Esophagus squamous epithelium (tissue), 5 donors: ENCODE results near the gene JAML. TPM values are rescaled to one million over a fixed set of nuclear protein-coding genes. Genes with fewer than 3 reads are reported as not detected.

Experiments used
- DNase-seq: peaks from one replicate; lab custom pipeline; 2025; lab: John Stamatoyannopoulos, UW
- H3K27ac ChIP-seq, 4 donors: fragments of 200-600 bp; sonication (generic); one replicate each; pipeline ENCODE4 v1.5.1; 2016 to 2019; ENCODE audit warnings: mild to moderate bottlenecking in 1 of 4
- H3K27me3 ChIP-seq, 4 donors: fragments of 200-600 bp; sonication (generic); 1 replicate in 3 of 4; 2 replicates in 1 of 4; pipeline versions ENCODE4 v1.5.1 to v1.6.0; 2017 to 2021; ENCODE audit warnings: antibody characterized with exemption in 1 of 4
- H3K36me3 ChIP-seq, 3 donors: fragments of 200-600 bp; sonication (generic); one replicate each; pipeline ENCODE4 v1.5.1; 2016 to 2019
- H3K4me1 ChIP-seq, 3 donors: fragments of 200-600 bp; sonication (generic); one replicate each; pipeline ENCODE4 v1.5.1; 2017 to 2019
- H3K4me3 ChIP-seq, 4 donors: fragments of 200-600 bp; sonication (generic); 1 replicate in 3 of 4; 2 replicates in 1 of 4; pipeline ENCODE4 v1.5.1; 2016 to 2019; ENCODE audit warnings: mild to moderate bottlenecking in 2 of 4, moderate library complexity in 1 of 4
- H3K9me3 ChIP-seq, 3 donors: fragments of 200-600 bp; sonication (generic); one replicate each; pipeline ENCODE4 v1.5.1; 2016 to 2019
- CTCF ChIP-seq, 6 experiments: fragments of 450-650 bp in 4 of 6; fragments of 200-600 bp in 2 of 6; sonication (generic) in 2 of 6; IDR thresholded peaks; one replicate each; pipeline ENCODE4 v1.5.1; 2016 to 2019; ENCODE audit warnings: antibody characterized with exemption in 6 of 6, mild to moderate bottlenecking in 4 of 6, moderate library complexity in 4 of 6
- POLR2A ChIP-seq, 4 donors: fragments of 450-650 bp; IDR thresholded peaks; one replicate each; pipeline ENCODE4 v1.6.1; 2017; ENCODE audit warnings: antibody characterized with exemption in 4 of 4, mild to moderate bottlenecking in 4 of 4, moderate library complexity in 3 of 4
- WGBS, 2 donors: methylation state at CpG; one replicate each; pipeline ENCODE4 v1.1.5; 2018; 5-methylcytosine and 5-hydroxymethylcytosine counted together
- intact Hi-C: fragments of 100-400 bp; cut with DNase I; formaldehyde crosslinking; loops from one replicate; pipeline ENCODE4 v1.15.0; 2022
- total RNA-seq, 4 donors: library from RNA; depleted of rRNA; stranded (reverse); fragments of >200 nt; gene quantifications; one replicate each; pipeline ENCODE4 v1.1.0, GENCODE V29; 2016
- donor health status: DM: yes; HTN: yes; CAD: no.

Gene JAML
- total RNA-seq, 4 donors from 2014 or later, result 2.2 to 17.9 (median 9.5) TPM

GRCh38 chr11:118230088-118230487, 5.3 kb upstream of the JAML start:
- peak overlapping the region; percentile 34 to 59 (median 54) for H3K27ac ChIP-seq

GRCh38 chr11:118229274-118229847, 4.5 kb upstream of the JAML start:
- Histone ChIP-seq H3K4me3 (no peak overlapping the region), H3K27me3 (peaks cover 0 to 7% (median 0%) of the 10 kb centered on the region in 4 donors), H3K36me3 (peaks cover 0 to 47% (median 0%) of the 10 kb centered on the region in 3 donors), H3K9me3 (no peaks in the 10 kb centered on the region), H3K27ac (peak overlapping the region; percentile 34 to 59 (median 54)), H3K4me1 (peaks cover 0 to 22% (median 0%) of the 10 kb centered on the region in 3 donors)
- DNase-seq, result no peak
- TF ChIP-seq POLR2A (IDR thresholded peaks at IDR 0.05) (no peak), CTCF (IDR thresholded peaks at IDR 0.05) (no peak)
- WGBS, 2 donors, result 60 to 72% methylated on average over 5 of the region's 5 CpGs
- intact Hi-C loops, result no loop called here

More at GRCh38 chr11:118230088-118230487, 5.3 kb upstream of the JAML start:
- Histone ChIP-seq H3K36me3 (peaks cover 0 to 55% (median 0%) of the 10 kb centered on the region in 3 donors), H3K4me3 (no peak overlapping the region), H3K27me3 (peaks cover 0 to 7% (median 0%) of the 10 kb centered on the region in 4 donors), H3K4me1 (peaks cover 0 to 22% (median 0%) of the 10 kb centered on the region in 3 donors), H3K9me3 (no peaks in the 10 kb centered on the region)
- WGBS, 2 donors, result 86 to 94% methylated on average over 3 of the region's 3 CpGs
- TF ChIP-seq CTCF (IDR thresholded peaks at IDR 0.05) (no peak), POLR2A (IDR thresholded peaks at IDR 0.05) (no peak)
- intact Hi-C loops, result no loop called here
- no peak for DNase-seq

- H3K27ac ChIP-seq, result peak overlapping the region in 3 of 4 donors; percentile 34 to 59 (median 37)
- no peaks in the 10 kb centered on the region for H3K9me3 ChIP-seq
- intact Hi-C loops, result no loop called here
- WGBS, 2 donors, result 70 to 77% methylated on average over 7 to 8 of the region's 8 CpGs
- no peak for TF ChIP-seq POLR2A (IDR thresholded peaks at IDR 0.05)
- no peak for TF ChIP-seq CTCF (IDR thresholded peaks at IDR 0.05)
- peaks cover 0 to 11% (median 0%) of the 10 kb centered on the region in 3 donors for H3K4me1 ChIP-seq
- DNase-seq, result no peak
- H3K36me3 ChIP-seq, result peaks cover 0 to 42% (median 0%) of the 10 kb centered on the region in 3 donors
- H3K4me3 ChIP-seq, result no peak overlapping the region
- peaks cover 0 to 1% (median 0%) of the 10 kb centered on the region in 4 donors for H3K27me3 ChIP-seq
Observed at GRCh38 chr11:118227865-118228785, 3.3 kb upstream of the JAML start.

- Histone ChIP-seq H3K27ac (peak overlapping the region in 3 of 4 donors; percentile 0 to 59 (median 34)), H3K4me1 (no peaks in the 10 kb centered on the region)
Observed at GRCh38 chr11:118226781-118227180, 2.0 kb upstream of the JAML start.

More at GRCh38 chr11:118226781-118227180, 2.0 kb upstream of the JAML start:
- Histone ChIP-seq H3K36me3 (peaks cover 0 to 28% (median 0%) of the 10 kb centered on the region in 3 donors), H3K4me3 (no peak overlapping the region), H3K27me3 (peaks cover 0 to 5% (median 0%) of the 10 kb centered on the region in 4 donors), H3K9me3 (no peaks in the 10 kb centered on the region)
- intact Hi-C loops, result no loop called here
- WGBS, 2 donors, result 55 to 62% methylated on average over 2 of the region's 2 CpGs
- no peak for DNase-seq
- no peak for TF ChIP-seq CTCF (IDR thresholded peaks at IDR 0.05)
- no peak for TF ChIP-seq POLR2A (IDR thresholded peaks at IDR 0.05)
